Stimulated activated CD4-positive, alpha-beta T cell treated with anti-CD3 and anti-CD28 coated beads, Interleukin-12 subunit alpha, Interleukin-12 subunit beta, amount 100 ng/mL, for 4 hours (primary cell): ENCODE data around the gene SPINK2.

ENCODE experiments used
- DNase-seq: peaks from one replicate; pipeline ENCODE4 v3.0.0-alpha.2; 2020

SPINK2 gene

GRCh38 chr4:56799824-56800756 lies 21.4 kb downstream of the SPINK2 start:
- peak; percentile 76 for DNase-seq

GRCh38 chr4:56799161-56799759 lies 22.2 kb downstream of the SPINK2 start:
- DNase-seq: no peak

- no peak for DNase-seq
Observed at GRCh38 chr4:56796211-56796610, 25.3 kb downstream of the SPINK2 start.

GRCh38 chr4:56791316-56791715 lies 30.2 kb downstream of the SPINK2 start:
- DNase-seq: no peak

- DNase-seq: no peak
Observed at GRCh38 chr4:56790691-56791091, 30.8 kb downstream of the SPINK2 start.

GRCh38 chr4:56788081-56788480 lies 33.4 kb downstream of the SPINK2 start:
- no peak for DNase-seq

- no peak for DNase-seq
Observed at GRCh38 chr4:56787380-56787779, 34.1 kb downstream of the SPINK2 start.

- no peak for DNase-seq
Observed at GRCh38 chr4:56786955-56787354, 34.5 kb downstream of the SPINK2 start.

GRCh38 chr4:56783986-56784385 lies 37.5 kb downstream of the SPINK2 start:
- no peak for DNase-seq

GRCh38 chr4:56782019-56782418 lies 39.5 kb downstream of the SPINK2 start:
- no peak for DNase-seq

GRCh38 chr4:56773346-56773745 lies 48.2 kb downstream of the SPINK2 start:
- no peak for DNase-seq

- no peak for DNase-seq
Observed at GRCh38 chr4:56772134-56772533, 49.4 kb downstream of the SPINK2 start.

GRCh38 chr4:56768763-56769162 lies 52.7 kb downstream of the SPINK2 start:
- DNase-seq: no peak

- no peak for DNase-seq
Observed at GRCh38 chr4:56768316-56768715, 53.2 kb downstream of the SPINK2 start.

- DNase-seq: no peak
Observed at GRCh38 chr4:56767567-56767966, 53.9 kb downstream of the SPINK2 start.

GRCh38 chr4:56764775-56765174 lies 56.7 kb downstream of the SPINK2 start:
- no peak for DNase-seq

- no peak for DNase-seq
Observed at GRCh38 chr4:56764223-56764622, 57.3 kb downstream of the SPINK2 start.

- DNase-seq: no peak
Observed at GRCh38 chr4:56762484-56763250, 58.8 kb downstream of the SPINK2 start.

GRCh38 chr4:56760183-56760582 lies 61.3 kb downstream of the SPINK2 start:
- DNase-seq: no peak
